B cell (primary cell): ENCODE data around the gene UGT1A4. TPM values are rescaled to one million over a fixed set of nuclear protein-coding genes. Genes with fewer than 3 reads are reported as not detected.

Experiments used
- ATAC-seq: fragments of 200-7000 bp; cut with Tn5 transposase; one replicate; pipeline ENCODE4 v1.10.0; 2021; ENCODE audit warnings: low read depth, mild to moderate bottlenecking, moderate number of reproducible peaks, moderate library complexity
- CTCF ChIA-PET: fragments of 350-600 bp; sonication (Branson Sonifier 250); formaldehyde crosslinking; loops from one replicate; lab custom pipeline; 2021; ENCODE audit warnings: antibody characterized with exemption, inconsistent platforms; lab: Charles Lee
- POLR2A ChIA-PET: fragments of 350-600 bp; sonication (Branson Sonifier 250); formaldehyde crosslinking; loops from one replicate; lab custom pipeline; 2021; ENCODE audit warnings: antibody characterized with exemption; lab: Charles Lee
- DNase-seq: peaks from one replicate; pipeline ENCODE4 v3.0.0; 2013
- H2AFZ ChIP-seq: 2 replicates; pipeline ENCODE4 v1.6.1; 2012; ENCODE audit warnings: mild to moderate bottlenecking, low read depth, low read length; ENCODE audit not compliant: insufficient read depth, poor library complexity, severe bottlenecking
- H3K27ac ChIP-seq, 2 donors: 1 replicate in 1 of 2; 2 replicates in 1 of 2; pipeline ENCODE4 v1.5.1; 2012 to 2013; ENCODE audit warnings: low read length in 2 of 2, mild to moderate bottlenecking in 2 of 2, moderate library complexity in 1 of 2
- H3K27me3 ChIP-seq, 4 experiments: fragments of 200-600 bp in 1 of 4; sonication (generic) in 1 of 4; replicated peaks in 1 of 4; 1 replicate in 2 of 4; 2 replicates in 2 of 4; pipeline versions ENCODE4 v1.6.1 to v1.7.0; 2013 to 2016; ENCODE audit warnings: low read length in 3 of 4, mild to moderate bottlenecking in 2 of 4, mixed read lengths in 1 of 4, moderate library complexity in 1 of 4; ENCODE audit not compliant: insufficient read depth in 4 of 4, control insufficient read depth in 3 of 4; ENCODE audit errors: control extremely low read depth in 1 of 4
- H3K36me3 ChIP-seq, 2 experiments: replicated peaks in 1 of 2; 1 replicate in 1 of 2; 2 replicates in 1 of 2; pipeline versions ENCODE4 v1.6.1 to v1.7.1; 2013; ENCODE audit warnings: low read length in 1 of 2; ENCODE audit not compliant: insufficient read depth in 2 of 2, control insufficient read depth in 1 of 2; ENCODE audit errors: control extremely low read depth in 1 of 2, extremely low read depth in 1 of 2
- H3K4me1 ChIP-seq, 2 donors: fragments of 200-600 bp in 1 of 2; sonication (generic) in 1 of 2; 1 replicate in 1 of 2; 2 replicates in 1 of 2; pipeline versions ENCODE4 v1.5.1 to v1.6.1; 2013 to 2017; ENCODE audit warnings: low read length in 2 of 2; ENCODE audit not compliant: control insufficient read depth in 2 of 2, insufficient read depth in 2 of 2
- H3K4me2 ChIP-seq: replicated peaks from 2 replicates; pipeline ENCODE3; 2012; ENCODE audit warnings: mild to moderate bottlenecking, low read depth, low read length; ENCODE audit not compliant: poor library complexity, severe bottlenecking
- H3K4me3 ChIP-seq, 5 experiments: fragments of 200-600 bp in 1 of 5; sonication (generic) in 1 of 5; 1 replicate in 3 of 5; 2 replicates in 2 of 5; pipeline versions ENCODE4 v1.5.1 to v1.7.0; 2011 to 2016; ENCODE audit warnings: low read length in 4 of 5, mild to moderate bottlenecking in 4 of 5, low read depth in 2 of 5, control low read depth in 1 of 5, moderate library complexity in 1 of 5; ENCODE audit not compliant: insufficient read depth in 1 of 5; ENCODE audit errors: control extremely low read depth in 1 of 5, extremely low read depth in 1 of 5
- H3K79me2 ChIP-seq: fragments of 200-600 bp; sonication (generic); one replicate; pipeline ENCODE4 v1.6.0; 2016; ENCODE audit warnings: low read length; ENCODE audit not compliant: control insufficient read depth, insufficient read depth
- H3K9ac ChIP-seq: fragments of 200-600 bp; sonication (generic); 2 replicates; pipeline ENCODE4 v1.6.1; 2017; ENCODE audit warnings: mild to moderate bottlenecking, low read length, moderate library complexity
- H3K9me3 ChIP-seq, 3 donors: one replicate each; pipeline versions ENCODE4 v1.6.1 to v1.7.1; 2013; ENCODE audit warnings: low read length in 2 of 3; ENCODE audit not compliant: control insufficient read depth in 2 of 3, insufficient read depth in 1 of 3; ENCODE audit errors: control extremely low read depth in 1 of 3
- H4K20me1 ChIP-seq: 2 replicates; pipeline ENCODE4 v1.6.0; 2012; ENCODE audit warnings: mild to moderate bottlenecking, low read length; ENCODE audit not compliant: insufficient read depth, control insufficient read depth, poor library complexity, severe bottlenecking
- H3K27ac Mint-ChIP-seq: one replicate; pipeline ENCODE4 v1.8.0; 2021; ENCODE audit warnings: mixed read lengths
- H3K27me3 Mint-ChIP-seq: one replicate; pipeline ENCODE4 v1.8.0; 2021; ENCODE audit warnings: mixed read lengths
- H3K4me1 Mint-ChIP-seq: one replicate; pipeline ENCODE4 v1.8.0; 2021; ENCODE audit warnings: mixed read lengths
- H3K4me3 Mint-ChIP-seq: one replicate; pipeline ENCODE4 v1.8.0; 2021; ENCODE audit warnings: mixed read lengths
- H3K9me3 Mint-ChIP-seq: one replicate; pipeline ENCODE4 v1.8.0; 2022; ENCODE audit warnings: mixed read lengths; ENCODE audit not compliant: insufficient read depth
- EZH2 ChIP-seq: IDR thresholded peaks from 2 replicates; pipeline ENCODE4 v1.6.1; 2012; ENCODE audit warnings: borderline replicate concordance, low read depth, mild to moderate bottlenecking, moderate library complexity, low read length; ENCODE audit not compliant: insufficient read depth, poor library complexity, severe bottlenecking
- WGBS: methylation state at CpG from one replicate; pipeline ENCODE4 v1.1.5; 2013; ENCODE audit warnings: missing lambda C conversion rate; ENCODE audit not compliant: insufficient coverage; 5-methylcytosine and 5-hydroxymethylcytosine counted together
- intact Hi-C: fragments of 100-400 bp; cut with micrococcal nuclease; formaldehyde crosslinking; loops from one replicate; pipeline ENCODE4 v1.10.0; 2022
- polyA plus RNA-seq: library from polyadenylated mRNA; depleted of rRNA; stranded (reverse); fragments of >200 nt; gene quantifications from 2 replicates; pipeline ENCODE4 v1.2.3, GENCODE V29; 2012
- total RNA-seq, 2 donors: library from RNA; stranded (reverse); fragments of 120-200 nt in 1 of 2; gene quantifications; 1 replicate in 1 of 2; 2 replicates in 1 of 2; pipeline versions ENCODE4 v1.2.3 to v1.2.4, GENCODE V29; 2013 to 2022
- TF ChIP-seq, protein P1 (sequence below): fragments of 200-600 bp; IDR thresholded peaks from one replicate; pipeline ENCODE4 v1.8.0; 2022; ENCODE audit warnings: antibody characterized with exemption, mild to moderate bottlenecking

Gene UGT1A4
- total and polyA plus RNA-seq, 2 donors (not counting 1 experiment from before 2014, with no cell fraction given): not detected

DNA sequence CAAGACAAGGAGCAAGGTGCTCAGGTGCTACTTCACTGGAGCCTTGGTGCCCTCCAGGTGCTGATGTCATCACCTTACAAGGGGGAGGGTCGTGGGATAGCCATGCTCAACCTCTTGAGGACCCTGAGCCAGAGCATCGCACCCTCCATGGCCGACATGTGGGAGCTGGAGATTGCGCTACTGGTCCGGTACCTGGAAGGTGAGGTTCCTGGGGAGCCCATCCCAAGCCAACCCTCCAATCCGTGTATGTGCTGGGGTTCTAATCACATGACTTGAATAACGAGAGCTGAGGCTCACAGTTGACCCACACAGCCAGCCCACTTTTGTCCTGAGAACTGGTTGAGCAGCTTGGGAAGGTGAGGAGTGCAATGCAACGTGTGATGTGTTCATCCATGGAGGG is 85.5 kb downstream of the UGT1A4 start:
- no peak overlapping the region for H3K27ac Mint-ChIP-seq
- Histone ChIP-seq H3K9ac (no peak overlapping the region), H4K20me1 (no peaks in the 10 kb centered on the region), H3K4me3 (no peak overlapping the region), H3K4me2 (no peak overlapping the region), H3K27ac (no peak overlapping the region), H3K9me3 (no peaks in the 10 kb centered on the region), H3K27me3 (peaks cover 0 to 11% (median 0%) of the 10 kb centered on the region in 4 experiments), H3K36me3 (no peaks in the 10 kb centered on the region), H3K4me1 (no peaks in the 10 kb centered on the region), H3K79me2 (no peaks in the 10 kb centered on the region), H2AFZ (no peak overlapping the region)
- TF ChIP-seq, protein P1, sequence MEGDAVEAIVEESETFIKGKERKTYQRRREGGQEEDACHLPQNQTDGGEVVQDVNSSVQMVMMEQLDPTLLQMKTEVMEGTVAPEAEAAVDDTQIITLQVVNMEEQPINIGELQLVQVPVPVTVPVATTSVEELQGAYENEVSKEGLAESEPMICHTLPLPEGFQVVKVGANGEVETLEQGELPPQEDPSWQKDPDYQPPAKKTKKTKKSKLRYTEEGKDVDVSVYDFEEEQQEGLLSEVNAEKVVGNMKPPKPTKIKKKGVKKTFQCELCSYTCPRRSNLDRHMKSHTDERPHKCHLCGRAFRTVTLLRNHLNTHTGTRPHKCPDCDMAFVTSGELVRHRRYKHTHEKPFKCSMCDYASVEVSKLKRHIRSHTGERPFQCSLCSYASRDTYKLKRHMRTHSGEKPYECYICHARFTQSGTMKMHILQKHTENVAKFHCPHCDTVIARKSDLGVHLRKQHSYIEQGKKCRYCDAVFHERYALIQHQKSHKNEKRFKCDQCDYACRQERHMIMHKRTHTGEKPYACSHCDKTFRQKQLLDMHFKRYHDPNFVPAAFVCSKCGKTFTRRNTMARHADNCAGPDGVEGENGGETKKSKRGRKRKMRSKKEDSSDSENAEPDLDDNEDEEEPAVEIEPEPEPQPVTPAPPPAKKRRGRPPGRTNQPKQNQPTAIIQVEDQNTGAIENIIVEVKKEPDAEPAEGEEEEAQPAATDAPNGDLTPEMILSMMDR: no peak
- no peak for TF ChIP-seq EZH2
- peaks cover 17% of the 10 kb centered on the region for H3K27me3 Mint-ChIP-seq
- no peaks in the 10 kb centered on the region for H3K9me3 Mint-ChIP-seq
- intact Hi-C loops: no loop called here
- no peaks in the 10 kb centered on the region for H3K4me1 Mint-ChIP-seq
- DNase-seq (no peak), ATAC-seq (no peak)
- H3K4me3 Mint-ChIP-seq: no peak overlapping the region
- 77% methylated on average over 7 of the region's 8 CpGs for whole genome bisulfite sequencing
- POLR2A ChIA-PET: no interaction called here
- CTCF ChIA-PET: no interaction called here

DNA sequence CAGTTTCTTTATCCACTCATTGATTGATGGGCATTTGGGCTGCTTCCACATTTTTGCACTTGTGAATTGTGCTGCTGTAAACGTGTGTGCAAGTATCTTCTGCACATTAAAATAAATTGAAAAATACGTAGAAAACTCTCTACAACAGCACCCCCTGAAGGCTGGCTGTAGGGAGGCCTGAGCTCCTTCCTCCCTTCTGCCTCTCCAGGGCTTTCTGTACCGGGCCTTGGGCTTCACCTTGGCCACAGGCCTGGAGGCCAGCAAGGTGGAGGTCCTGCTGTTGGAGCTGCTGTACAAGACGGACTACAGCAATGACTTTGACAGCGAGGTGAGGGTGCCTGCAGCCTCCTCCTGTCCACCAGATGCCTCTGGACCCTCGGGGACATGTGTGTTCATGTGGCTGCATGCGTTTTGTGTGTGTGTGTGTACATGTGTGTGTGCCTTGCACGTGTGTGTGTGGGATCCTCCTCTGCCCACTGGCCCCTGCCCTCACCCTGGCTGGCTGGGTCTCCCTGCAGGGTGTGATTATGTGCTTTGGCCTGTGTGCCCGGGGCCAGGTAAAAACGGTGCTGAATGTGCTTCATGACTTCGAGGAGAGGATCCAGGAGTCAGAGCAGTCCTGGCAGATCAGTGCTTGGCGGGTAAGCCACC is 88.8 kb downstream of the UGT1A4 start:
- H4K20me1 ChIP-seq: no peaks in the 10 kb centered on the region
- H3K27me3 ChIP-seq: peaks cover 0 to 14% (median 0%) of the 10 kb centered on the region in 4 experiments
- no peaks in the 10 kb centered on the region for H3K4me1 Mint-ChIP-seq
- ATAC-seq (no peak), DNase-seq (no peak)
- POLR2A ChIA-PET: no interaction called here
- H3K27ac ChIP-seq: no peak overlapping the region
- no peaks in the 10 kb centered on the region for H3K9me3 ChIP-seq
- no peaks in the 10 kb centered on the region for H3K36me3 ChIP-seq
- H3K9ac ChIP-seq: no peak overlapping the region
- H3K4me2 ChIP-seq: no peak overlapping the region
- no peaks in the 10 kb centered on the region for H3K4me1 ChIP-seq
- TF ChIP-seq, protein P1: no peak
- TF ChIP-seq EZH2: no peak
- H2AFZ ChIP-seq: no peak overlapping the region
- H3K4me3 ChIP-seq: no peak overlapping the region
- 90% methylated on average over 9 of the region's 12 CpGs for WGBS
- no peak overlapping the region for H3K4me3 Mint-ChIP-seq
- CTCF ChIA-PET: no interaction called here
- H3K9me3 Mint-ChIP-seq: no peaks in the 10 kb centered on the region
- H3K27ac Mint-ChIP-seq: no peak overlapping the region
- H3K79me2 ChIP-seq: no peaks in the 10 kb centered on the region
- intact Hi-C loops: no loop called here
- peaks cover 32% of the 10 kb centered on the region for H3K27me3 Mint-ChIP-seq
